Activated gamma-delta T cell (primary cell): ENCODE results near the gene GH1.
"Not testable (repeated sequence)": the region's sequence is repeated elsewhere in the genome, so short reads cannot be mapped to it uniquely, and the experiment has no call there.

Experiments used
- DNase-seq: peaks from one replicate; lab custom pipeline; 2025; lab: John Stamatoyannopoulos, UW

GH1 gene

DNA sequence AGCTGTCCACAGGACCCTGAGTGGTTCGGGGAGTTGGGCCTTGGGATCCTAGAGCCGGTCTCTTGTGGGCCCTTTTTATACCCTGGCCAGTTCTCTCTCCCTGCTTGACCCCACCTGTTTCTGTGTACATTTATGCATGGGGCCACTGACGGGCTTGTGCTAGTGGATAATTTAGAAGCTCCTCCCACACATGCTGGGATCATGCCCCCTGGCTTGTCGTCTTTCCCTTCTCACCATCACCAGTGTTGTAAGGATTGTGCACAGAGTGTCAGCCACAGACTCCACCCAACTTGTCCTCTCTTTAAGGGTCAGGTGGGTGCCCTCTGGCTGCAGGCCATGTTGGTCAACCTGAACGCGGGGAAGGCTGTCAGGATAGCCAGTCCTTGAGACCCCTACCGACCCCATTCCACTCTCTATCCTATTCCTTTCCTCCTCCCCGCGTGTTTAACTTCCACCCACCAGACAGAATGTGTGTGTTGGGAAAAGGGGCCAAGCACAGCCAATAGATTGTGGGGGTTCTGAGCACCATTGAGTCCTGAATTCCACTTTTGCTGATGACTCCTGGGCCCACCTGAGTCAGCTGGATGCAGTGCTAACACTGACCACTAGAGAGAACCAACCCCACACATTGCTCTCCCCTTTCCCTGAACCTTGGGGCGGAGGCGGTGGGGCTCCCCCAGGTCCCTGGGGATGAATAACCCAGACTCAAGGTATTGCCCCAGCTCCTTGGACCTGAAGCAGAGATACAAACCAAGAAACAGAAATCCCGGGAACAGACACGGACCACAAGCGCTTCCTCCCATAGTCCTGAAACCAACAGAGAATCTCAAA lies 21.9 kb downstream of the GH1 start, which contains the start of gene CSH1:
Gene CSH1, minus strand, starts transcription at position 51 of the 831 bp plus-strand sequence. CDS start 63 bp downstream, outside the sequence.
- not testable (repeated sequence) for DNase-seq

DNA sequence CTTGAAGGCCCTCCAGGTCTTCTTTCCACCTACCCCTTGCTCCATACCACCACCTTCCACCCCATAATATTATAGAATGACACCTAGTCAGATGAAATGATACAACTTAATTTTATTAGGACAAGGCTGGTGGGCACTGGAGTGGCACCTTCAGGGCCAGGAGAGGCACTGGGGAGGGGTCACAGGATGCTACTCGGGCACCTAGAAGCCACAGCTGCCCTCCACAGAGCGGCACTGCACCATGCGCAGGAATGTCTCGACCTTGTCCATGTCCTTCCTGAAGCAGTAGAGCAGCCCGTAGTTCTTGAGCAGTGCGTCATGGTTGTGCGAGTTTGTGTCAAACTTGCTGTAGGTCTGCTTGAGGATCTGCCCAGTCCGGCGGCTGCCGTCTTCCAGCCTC lies 23.8 kb downstream of the GH1 start:
- DNase-seq: not testable (repeated sequence)

DNA sequence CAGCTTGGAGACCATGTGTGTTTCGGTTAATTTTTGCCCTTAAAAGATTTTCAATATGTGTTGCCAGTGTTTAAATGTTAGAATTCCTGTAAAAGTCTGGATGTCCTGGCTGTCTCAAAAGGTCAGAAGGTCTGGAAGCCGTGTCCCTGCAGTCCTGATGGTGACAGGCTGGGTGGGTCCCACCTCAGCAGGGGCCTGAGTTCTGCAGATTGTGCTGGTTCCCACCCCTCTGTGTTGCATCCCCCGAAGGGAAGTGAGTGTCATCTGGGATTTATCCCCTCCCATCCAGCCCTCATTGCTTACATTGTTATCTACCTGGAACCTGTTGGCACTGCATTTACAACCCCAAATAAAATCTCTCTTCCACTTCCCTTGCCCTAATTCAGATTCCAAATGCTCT lies 24.6 kb downstream of the GH1 start:
- DNase-seq: not testable (repeated sequence)

DNA sequence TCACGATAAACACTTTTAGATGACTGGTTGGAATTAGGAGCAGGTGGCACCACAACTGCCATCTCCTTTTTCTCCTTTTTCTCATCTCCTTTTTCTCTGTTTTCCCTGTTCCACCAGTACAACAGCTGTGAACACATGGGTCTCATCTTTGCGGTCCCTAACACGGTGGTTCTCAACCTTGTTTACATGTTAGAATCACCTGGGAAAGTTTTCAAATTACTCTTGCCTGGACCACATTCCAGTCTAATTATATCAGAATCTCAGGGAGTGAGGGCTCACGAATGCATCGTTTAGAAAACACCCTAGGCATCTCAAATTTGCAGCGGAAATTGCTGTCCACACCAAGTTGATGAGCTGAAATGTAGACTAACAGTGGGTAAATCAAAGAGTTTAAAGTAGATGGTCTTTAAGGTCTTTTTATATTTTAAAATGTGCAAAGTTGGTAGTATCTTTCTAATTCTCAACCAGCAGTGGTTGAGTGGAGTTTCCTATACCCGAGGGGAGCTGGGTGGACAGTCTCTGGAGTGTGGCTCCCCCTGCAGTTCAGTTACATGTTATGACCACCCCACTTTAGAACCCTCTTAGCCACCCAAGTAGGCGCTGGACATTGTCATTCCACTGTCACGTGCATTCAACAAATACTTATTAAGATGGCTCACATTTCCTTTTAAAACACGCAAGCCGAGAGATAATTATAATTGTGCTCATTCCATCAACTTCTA lies 26.2 kb downstream of the GH1 start:
- not testable (repeated sequence) for DNase-seq

DNA sequence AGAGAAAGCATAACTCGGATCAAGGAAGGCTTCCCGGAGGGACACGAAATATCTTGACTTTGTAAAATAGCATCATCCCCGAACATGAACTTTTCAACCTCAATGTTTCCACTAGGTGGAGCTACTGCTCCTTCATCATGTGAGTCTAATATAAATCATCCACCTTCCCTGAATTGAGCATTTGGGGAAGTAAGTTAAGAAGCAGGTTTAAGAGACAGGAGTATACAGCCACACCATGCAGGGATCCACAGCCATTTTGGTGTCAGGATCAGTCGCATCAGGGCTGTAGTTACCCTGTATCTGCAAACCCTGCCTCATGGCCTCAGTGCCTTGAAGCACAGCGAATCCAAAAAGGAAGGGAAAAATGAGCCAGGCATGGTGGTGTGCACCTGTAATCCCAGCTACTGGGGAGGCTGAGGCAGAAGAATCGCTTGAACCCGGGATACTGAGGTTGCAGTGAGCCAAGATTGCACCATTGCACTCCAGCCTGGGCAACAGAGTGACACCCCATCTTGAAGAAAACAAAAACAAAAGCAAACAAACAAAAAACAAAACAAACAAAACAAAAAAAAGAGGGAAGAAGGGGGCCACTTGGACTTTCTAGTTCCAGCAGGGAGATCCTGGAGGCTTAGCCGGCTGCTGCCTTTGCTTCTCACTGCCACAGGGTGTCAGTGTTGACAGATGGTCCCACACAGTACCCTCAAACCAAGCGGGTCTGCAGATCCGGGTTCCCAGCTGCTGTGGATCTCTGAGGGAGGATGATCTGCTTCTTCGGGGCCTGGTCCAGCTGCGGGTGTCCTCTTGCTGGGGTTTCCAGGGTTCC lies 29.4 kb downstream of the GH1 start:
- not testable (repeated sequence) for DNase-seq

DNA sequence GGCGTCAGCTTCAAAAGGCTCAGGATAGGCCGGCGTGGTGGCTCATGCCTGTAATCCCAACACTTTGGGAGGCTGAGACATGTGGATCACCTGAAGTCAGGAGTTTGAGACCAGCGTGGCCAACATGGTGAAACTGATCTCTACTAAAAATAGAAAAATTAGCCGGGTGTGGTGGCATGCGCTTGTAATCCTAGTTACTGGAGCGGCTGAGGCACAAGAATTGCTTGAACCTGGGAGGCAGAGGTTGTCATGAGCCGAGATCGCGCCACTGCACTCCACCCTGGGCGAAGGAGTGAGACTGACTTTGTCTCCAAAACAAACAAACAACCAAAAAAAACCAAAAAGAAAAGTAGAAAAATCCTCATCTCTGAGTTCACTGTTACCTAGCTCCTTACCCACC lies 33.5 kb downstream of the GH1 start:
- not testable (repeated sequence) for DNase-seq

DNA sequence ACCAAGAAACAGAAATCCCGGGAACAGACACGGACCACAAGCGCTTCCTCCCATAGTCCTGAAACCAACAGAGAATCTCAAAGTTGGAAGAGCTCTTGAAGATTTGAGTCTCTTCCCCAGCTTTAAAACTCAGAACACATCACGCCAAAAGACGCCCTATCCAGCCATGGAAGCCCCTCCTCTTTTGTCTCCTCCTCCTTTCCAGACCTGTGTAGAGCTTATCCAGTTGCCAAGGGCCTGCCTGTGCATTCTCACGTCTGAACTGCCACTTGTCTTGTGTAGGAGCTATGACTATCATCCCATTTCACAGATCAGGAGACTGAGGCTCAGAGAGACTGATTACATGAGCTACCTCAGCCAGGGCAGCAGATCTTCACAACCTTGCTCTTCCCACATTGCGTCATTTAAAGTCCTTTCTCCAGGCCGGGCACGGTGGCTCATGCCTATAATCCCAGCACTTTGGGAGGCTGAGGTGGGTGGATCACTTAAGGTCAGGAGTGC lies 36.0 kb downstream of the GH1 start:
- DNase-seq: not testable (repeated sequence)

DNA sequence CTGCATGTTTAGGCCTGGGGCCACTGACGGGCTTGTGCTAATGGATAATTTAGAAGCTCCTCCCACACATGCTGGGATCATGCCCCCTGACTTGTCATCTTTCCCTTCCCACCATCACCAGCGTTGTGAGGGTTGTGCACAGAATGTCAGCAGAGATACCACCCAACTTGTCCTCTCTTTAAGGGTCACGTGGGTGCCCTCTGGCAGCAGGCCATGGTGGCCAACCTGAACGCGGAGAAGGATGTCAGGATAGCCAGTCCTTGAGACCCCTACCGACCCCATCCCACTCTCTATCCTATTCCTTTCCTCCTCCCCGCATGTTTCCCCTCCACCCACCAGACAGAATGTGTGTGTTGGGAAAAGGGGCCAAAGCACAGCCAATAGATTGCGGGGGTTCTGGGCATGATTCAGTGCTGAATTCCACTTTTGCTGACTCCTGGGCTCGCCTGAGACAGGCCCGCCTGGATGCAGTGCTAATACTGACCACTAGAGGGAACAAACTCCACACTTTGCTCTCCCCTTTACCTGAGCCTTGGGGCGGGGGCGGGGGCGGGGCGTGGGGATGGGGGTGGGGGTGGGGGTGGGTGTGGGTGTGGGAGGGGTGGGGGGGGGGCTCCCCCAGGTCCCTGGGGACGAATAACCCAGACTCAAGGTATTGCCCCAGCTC lies 36.6 kb downstream of the GH1 start, which contains the start of gene GH2:
Gene GH2, minus strand, starts transcription at position 10 of the 667 bp plus-strand sequence. CDS start 143 bp downstream, outside the sequence.
- DNase-seq: no peak

DNA sequence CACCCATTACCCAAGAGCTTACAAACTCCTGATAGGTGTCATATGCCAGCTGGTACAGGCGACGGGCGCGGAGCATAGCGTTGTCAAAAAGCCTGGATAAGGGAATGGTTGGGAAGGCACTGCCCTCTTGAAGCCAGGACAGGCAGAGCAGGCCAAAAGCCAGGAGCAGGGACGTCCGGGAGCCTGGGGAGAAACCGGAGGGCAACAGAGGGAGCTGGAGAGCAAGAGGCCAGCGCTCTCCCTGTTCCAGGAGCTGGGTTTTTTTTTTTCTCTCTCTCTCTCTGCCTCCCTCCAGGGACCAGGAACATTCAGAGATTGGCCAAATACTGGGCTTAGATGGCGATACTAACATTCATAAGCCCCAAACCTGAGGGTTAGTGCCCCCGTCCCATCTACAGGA lies 37.3 kb downstream of the GH1 start:
- DNase-seq: not testable (repeated sequence)

DNA sequence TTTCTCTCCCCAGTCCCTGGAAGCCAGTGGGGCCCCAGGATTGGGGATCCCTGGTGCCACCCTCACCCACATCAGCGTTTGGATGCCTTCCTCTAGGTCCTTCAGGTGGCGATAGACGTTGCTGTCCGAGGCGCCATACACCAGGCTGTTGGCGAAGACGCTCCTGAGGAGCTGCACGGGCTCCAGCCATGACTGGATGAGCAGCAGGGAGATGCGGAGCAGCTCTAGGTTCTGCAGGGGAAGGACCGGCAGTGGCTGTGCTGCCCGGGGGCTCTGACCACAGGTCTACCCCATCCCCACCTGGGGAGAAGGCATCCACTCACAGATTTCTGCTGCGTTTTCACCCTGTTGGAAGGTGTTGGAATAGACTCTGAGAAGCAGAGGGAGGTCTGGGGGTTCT lies 37.9 kb downstream of the GH1 start:
- no peak for DNase-seq

DNA sequence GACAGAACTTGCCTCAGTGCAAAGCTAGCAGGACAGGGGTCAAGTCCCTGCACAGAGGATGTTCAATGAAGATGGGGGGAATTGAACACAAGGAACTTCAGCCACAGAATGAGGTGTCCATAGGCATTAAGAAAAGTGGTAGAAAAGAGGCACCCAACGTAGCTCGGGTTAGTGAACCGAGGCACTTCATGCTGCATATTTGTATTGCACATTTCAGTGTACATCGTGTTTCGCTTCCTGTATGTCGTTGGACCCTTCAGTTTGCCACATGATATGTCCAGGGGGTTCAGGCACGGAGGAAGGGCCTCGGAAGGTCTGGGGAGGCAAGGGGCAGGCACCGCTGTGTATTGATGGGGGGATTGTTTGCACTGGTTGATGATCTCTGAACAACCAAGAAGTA lies 40.2 kb downstream of the GH1 start:
- DNase-seq: not testable (repeated sequence)

DNA sequence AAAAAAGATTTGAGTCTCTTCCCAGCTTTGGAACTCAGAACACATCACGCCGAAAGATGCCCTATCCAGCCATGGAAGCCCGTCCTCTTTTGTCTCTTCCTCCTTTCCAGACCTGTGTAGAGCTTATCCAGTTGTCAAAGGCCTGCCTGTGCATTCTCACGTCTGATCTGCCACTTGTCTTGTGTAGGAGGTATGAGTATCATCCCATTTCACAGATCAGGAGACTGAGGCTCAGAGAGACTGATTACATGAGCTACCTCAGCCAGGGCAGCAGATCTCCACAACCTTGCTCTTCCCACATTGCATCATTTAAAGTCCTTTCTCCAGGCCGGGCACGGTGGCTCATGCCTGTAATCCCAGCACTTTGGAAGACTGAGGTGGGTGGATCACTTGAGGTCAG lies 43.9 kb downstream of the GH1 start:
- not testable (repeated sequence) for DNase-seq

DNA sequence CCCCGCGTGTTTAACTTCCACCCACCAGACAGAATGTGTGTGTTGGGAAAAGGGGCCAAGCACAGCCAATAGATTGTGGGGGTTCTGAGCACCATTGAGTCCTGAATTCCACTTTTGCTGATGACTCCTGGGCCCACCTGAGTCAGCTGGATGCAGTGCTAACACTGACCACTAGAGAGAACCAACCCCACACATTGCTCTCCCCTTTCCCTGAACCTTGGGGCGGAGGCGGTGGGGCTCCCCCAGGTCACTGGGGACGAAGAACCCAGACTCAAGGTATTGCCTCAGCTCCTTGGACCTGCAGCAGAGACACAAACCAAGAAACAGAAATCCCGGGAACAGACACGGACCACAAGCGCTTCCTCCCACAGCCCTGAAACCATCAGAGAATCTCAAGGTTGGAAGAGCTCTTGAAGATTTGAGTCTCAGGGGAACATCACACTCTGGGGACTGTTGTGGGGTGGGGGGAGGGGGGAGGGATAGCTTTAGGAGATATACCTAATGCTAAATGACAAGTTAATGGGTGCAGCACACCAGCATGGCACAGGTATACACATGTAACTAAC lies 44.5 kb downstream of the GH1 start:
- not testable (repeated sequence) for DNase-seq

DNA sequence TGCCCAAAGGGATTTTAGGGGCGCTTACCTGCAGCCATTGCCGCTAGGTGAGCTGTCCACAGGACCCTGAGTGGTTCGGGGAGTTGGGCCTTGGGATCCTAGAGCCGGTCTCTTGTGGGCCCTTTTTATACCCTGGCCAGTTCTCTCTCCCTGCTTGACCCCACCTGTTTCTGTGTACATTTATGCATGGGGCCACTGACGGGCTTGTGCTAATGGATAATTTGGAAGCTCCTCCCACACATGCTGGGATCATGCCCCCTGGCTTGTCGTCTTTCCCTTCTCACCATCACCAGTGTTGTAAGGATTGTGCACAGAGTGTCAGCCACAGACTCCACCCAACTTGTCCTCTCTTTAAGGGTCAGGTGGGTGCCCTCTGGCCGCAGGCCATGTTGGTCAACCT lies 45.1 kb downstream of the GH1 start, which contains the start of gene CSH2:
Gene CSH2, minus strand, starts transcription at position 101 of the 400 bp plus-strand sequence. Its CDS starts 63 bp downstream, at position 38.
- DNase-seq: not testable (repeated sequence)

DNA sequence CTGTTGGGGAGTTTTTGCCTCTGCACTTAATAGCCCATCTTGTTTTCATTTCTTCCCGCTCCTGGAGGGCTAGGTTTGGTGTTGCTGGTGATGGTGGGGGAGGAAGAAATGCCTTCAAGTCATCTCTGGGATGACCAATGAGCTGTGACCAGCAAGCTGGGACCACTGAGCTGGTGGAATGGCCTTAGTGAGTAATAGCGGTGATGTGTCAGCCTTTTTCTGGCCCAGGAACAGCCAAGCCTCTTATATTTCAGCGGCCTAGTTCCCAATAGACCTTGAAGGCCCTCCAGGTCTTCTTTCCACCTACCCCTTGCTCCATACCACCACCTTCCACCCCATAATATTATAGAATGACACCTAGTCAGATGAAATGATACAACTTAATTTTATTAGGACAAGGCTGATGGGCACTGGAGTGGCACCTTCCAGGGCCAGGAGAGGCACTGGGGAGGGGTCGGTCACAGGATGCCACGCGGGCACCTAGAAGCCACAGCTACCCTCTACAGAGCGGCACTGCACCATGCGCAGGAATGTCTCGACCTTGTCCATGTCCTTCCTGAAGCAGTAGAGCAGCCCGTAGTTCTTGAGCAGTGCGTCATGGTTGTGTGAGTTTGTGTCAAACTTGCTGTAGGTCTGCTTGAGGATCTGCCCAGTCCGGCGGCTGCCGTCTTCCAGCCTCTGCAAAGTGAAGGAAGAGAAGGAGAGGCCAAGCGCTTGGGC lies 46.8 kb downstream of the GH1 start:
- not testable (repeated sequence) for DNase-seq

DNA sequence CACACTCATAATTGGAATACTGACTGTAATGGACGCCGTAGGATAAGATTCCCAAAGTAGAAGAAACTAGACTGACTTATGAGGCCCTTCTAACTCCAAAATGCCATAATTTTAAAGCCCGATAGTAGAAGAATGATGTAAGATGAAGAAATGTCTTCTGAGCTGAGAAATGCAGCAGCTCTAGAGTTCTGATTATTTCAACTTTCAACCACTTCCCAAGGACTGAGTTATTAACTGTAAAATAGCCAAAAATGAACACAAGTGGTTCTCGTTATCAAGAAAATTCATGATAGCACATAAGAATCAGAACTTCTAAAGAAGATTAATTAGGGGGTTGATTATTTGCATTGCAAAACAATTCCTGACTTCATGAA lies 48.4 kb downstream of the GH1 start:
- not testable (repeated sequence) for DNase-seq

DNA sequence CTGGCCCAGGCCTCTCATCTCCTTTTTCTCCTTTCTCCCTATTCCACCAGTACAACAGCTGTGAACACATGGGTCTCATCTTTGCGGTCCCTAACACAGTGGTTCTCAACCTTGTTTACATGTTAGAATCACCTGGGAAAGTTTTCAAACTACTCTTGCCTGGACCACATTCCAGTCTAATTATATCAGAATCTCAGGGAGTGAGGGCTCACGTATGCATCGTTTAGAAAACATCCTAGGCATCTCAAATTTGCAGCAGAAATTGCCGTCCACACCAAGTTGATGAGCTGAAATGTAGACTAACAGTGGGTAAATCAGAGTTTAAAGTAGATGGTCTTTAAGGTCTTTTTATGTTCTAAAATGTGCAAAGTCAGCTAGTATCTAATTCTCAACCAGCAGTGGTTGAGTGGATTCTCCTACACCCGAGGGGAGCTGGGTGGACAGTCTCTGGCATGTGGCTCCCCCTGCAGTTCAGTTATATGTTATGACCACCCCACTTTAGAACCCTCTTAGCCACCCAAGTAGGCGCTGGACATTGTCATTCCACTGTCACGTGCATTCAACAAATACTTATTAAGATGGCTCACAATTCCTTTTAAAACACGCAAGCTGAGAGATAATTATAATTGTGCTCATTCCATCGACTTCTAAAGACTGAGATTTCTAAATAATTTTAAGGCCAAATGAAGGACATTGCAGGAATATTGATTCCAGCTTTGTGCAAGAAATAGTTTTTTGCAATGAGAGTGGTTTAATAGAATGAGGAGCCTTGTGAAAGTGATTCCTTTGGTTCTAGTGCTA lies 48.9 kb downstream of the GH1 start:
- DNase-seq: not testable (repeated sequence)
